ENCODE measurements around the gene SESN3.
A peak's percentile ranks its signal among the peaks of the same experiment; 100 is the strongest.
"Not testable (repeated sequence)": the region's sequence is repeated elsewhere in the genome, so short reads cannot be mapped to it uniquely, and the experiment has no call there.

The SESN3 gene

DNA sequence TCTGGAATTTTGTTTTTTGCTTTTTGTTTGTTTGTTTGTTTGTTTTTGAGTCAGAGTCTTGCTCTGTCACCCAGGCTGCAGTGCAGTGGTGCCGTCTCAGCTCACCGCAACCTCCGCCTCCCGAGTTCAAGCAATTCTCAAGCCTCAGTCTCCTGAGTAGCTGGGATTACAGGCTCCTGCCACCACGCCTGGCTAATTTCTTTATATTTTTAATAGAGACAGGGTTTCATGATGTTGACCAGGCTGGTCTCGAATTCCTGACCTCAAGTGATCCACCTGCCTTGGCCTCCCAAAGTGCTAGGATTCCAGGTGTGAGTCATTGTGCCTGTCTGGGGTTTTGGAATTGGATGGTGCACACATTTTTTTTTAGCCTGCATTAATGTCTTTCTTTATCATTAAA, 20.9 kb upstream of the SESN3 start:
- DNase-seq, result not testable (repeated sequence)

DNA sequence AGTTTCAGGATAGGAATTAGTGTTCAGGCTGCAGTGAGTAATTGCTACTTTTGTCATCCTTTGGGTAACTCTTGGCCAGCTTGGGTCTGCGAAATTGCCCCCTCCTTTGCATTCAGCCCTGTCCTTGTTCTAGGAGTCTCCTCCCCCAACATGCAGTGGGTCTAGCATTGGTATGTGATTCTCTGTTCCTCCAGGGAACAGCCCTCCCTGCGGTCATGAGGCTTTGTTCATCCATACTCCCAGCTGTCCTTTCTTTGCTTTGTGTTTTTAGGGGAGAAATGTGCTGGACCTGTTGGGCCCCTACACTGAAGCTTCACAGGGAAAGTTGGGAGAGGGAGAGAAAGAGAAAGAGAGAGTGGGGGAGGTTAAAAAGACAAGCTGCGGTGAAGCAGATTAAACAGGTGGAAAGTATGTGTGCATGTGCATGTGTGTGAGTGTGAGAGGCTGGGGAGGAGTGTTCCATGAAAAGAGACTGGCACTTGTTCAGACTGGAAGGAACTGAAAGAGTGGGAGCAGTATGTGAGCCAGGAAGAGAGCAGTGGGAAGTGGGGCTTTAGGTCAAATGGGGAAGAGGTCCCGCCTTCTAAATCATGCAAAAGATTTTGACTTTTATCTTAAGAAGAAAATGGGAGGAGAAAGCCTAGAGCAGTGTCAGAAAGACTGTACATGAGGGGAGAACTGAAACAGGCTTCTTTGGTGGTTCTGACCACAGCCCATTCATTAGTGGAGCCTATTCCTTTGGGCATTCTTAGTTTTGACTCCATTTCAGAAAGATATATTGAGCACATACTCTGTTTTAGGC, 17.9 kb upstream of the SESN3 start:
- DNase-seq, result no peak

DNA sequence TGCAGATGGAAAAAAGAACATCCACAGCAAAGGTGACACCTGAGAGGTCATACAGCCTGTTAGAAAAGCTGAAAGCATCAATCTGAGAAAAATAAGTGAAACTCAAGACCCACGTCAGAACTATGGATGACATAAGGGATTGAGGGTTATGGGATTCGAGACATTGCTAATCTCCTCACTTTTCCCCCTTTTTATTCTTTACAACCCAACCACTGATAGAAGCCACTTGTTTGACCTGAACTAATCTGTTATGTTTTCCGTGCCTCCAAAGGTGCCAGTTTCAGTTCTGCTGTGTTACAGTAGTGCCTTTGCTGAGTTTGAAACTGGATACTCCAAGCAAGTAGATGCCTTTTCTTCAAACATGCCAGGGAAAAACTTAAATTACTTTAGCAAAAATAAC, 16.9 kb upstream of the SESN3 start:
- DNase-seq, result no peak

DNA sequence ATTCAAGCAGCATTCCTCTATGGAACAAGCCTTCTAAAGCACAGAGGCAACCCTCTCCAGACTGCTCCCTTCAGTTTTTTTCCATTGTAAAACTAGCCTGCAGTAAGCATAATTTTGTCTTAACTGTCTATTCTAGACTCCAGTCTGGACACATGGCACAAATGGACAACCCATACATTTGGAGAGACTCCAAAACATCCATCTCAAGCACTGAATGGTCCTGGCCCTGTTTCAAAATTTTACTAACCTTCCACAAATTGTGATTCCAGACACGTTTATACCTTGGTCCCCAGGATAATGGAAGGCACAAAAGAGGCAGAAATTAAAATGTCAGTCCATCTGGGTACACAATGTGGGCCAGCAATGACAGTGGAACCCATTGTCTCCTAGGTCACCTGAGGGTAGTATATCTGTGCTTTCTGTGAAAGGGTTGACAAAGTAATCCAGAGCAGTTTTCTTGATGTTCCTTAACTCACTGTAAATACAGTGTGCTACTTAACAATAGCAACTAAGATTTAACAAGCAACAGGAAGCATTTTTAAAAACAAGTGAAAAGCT, 16.2 kb upstream of the SESN3 start:
- no peak for DNase-seq

DNA sequence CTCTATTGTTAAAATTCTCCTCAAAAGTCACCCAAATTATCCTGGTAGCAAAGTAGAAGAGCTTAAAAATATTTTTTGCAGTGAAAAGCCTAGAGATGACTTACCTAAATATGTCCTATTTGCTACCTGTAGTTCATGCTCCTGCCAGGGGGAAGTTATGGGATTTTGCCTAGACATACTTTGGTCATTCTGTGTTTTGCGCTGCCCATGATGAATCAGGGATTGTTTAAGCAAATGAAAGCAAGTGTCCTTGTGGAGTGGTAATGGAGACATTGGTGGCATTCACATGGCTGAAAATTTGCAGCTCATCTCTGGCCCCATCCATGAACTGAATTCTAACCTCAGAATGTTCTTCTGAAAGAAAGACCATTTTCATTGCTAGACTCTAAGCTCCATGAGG, 14.6 kb upstream of the SESN3 start:
- no peak for DNase-seq

DNA sequence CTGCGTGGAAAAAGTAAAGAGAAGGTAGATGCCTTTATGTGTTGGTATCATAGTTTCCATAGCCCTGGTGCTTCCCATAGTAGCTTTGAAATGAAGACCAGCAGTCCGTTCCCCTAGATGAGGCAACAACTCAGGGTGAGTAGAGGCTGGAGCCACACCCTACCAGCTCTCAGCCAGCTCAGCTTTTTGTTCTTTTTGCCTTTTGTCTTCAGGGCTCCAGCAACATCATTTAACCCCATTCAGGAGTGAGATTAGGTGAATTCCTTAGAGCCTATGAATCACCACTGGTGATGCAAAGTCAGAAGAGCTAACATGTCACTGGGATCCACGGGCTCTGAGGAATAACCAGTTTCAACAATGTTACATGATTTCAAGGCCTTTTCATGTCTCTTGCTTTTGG, 14.0 kb upstream of the SESN3 start:
- no peak for DNase-seq

DNA sequence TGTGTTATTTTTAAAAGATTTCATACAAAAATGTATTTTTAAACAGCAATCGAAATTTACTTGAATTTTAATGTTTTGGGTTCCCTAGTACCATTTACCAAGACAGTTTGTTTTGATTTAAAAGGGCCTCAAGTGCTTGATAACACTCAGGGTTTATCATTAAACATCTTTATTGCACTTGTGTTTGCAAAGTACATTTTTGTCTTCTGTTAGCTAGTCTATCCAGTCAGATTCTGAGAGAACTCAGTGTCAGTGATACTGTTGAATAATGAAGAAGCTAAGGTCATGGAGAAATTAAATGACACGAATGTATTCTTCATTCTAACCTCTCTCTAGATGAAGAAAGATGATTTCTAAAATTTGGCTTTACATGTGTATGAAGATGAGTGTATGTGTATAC, 12.7 kb upstream of the SESN3 start:
- no peak for DNase-seq

DNA sequence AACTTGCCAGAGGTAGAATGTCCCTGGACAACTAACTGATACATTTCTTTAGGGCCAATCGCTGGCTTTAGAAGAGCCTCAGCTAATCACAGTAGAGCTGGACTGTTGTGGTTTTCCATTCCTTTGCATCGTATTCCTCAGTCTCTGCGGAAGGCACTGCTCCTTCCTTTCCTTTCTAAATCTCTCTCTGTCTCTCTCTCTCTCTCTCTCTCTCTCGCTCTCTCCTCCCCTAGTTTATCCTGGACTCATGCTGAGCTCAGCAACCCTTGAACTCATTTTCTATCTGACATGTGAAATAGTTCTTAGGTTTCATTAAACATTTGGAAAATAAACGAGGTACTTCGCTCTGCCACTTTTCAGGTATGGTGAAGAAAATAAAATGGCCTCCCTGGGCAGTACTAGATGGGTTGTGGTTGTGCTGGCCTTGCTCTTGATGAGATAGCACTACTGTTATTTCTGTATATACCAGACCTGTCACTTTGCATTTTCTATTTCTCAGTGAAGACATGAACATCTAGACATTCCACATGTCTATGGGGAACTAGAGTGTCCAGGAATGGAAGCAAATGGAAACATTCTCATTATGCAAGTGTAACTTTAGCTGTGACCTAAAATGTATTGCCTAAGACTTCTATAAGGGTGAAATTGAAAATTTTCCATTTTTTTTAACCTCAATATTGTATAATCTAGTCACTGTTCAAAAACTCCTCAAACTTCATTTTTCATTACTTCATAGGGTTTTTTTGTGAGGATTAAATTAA, 12.0 kb upstream of the SESN3 start:
- DNase-seq, result no peak

DNA sequence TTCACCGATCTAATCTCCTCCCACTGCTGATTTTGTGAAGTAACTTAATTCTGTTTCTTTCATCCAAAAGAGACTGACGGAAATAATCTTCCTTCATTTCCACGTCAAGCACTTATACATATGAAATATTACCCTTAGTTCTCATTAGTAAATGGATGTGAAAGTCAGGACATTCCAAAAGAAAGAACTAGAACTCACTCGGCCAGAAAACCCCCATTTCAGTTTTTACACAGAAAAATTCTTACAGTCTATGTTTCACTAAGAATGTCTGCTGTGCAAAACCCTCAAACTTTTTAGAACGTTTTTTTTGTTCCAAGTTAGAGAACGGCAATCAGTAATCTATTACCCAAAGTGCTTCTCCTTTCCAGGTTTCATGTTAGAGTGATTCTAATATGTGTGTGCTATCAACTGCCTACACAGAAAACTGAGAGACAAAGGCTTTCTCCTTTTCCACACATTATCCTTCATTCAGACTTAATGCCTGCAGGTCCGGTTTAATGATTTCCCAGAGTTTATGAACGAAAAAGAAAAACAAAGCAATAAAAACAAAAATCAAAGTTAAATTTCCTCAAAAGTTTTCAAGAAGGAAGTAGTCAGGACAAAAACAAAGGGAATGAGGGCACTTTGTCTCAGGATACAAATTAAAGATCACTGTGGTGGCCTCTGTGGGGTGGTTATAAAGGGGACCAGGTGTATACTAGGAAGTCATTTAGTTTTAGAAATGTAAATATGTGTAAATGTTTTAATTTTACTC, 11.3 kb upstream of the SESN3 start:
- no peak for DNase-seq

DNA sequence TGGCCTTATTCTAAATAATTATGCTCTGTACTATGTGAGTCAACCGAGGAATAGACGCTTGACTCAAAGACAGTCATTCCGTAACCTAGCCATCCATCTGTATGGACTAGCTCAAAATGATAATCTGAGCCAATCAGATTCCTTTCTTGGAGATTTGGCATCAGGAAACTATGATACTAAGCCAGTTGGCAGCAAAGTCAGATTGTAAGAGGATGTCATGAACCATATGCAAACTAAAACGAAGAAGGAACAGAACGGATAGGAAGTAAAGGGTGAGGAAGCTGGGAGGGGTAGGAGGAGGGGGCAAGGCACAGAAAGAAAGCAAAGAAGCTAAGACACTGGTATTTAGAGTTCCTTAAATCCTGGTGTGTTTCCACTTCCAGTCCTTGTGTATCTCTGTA, 10.7 kb upstream of the SESN3 start:
- no peak for DNase-seq

DNA sequence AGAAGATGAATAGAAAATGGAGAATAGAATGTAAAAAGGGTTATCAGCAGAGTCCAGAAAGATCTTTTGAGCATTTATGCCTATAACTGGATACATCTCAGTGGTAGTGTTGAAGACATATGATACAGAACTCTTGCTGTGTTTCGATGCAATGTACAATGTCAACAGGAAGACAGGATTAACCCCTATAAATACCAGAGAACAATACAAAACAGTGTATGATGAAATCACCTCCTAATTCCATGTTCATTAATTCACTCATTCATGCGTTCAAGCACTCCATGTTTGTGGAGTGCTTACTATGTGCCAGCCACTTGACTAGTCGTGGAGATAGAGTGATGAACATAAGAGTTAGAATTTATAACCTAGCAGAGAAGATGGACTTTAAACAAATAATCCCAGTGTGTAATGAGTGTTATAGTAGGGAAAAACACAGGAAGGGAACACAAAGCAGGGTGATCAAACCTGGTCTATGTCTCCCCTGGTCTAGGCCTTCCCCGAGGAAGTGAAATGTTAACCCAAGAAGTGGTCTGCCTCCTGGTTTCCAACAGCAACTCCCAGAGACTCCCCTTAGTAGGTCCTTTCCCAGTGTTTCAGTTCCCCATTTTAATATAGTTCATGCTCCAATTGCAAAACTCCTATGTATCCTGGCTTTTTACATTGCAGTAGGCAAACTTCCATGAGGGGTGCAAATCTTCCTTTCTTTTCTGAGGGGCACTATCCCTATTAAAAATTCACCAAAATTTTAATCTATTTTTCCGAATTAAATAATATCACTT, 9.1 kb upstream of the SESN3 start:
- DNase-seq, result no peak

DNA sequence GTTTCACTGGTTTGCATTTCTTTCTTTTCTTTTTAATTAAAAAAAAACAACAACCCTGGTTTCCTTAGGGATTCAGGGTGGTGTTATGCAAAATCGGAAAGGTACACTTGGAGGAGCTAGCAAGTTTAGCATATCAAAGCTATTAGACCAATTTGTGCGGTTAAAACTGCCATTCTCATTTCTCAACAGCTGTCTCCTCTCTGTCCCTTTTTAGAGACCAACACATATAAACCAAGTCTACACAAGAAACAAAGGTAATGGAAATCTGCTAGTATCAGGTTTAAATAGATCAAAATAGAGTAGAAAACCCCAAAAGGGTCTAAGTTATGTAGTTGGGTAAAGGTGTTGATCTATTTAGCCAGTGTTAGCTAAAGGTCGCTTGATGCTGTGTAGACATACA, 1.7 kb upstream of the SESN3 start:
- no peak for DNase-seq

DNA sequence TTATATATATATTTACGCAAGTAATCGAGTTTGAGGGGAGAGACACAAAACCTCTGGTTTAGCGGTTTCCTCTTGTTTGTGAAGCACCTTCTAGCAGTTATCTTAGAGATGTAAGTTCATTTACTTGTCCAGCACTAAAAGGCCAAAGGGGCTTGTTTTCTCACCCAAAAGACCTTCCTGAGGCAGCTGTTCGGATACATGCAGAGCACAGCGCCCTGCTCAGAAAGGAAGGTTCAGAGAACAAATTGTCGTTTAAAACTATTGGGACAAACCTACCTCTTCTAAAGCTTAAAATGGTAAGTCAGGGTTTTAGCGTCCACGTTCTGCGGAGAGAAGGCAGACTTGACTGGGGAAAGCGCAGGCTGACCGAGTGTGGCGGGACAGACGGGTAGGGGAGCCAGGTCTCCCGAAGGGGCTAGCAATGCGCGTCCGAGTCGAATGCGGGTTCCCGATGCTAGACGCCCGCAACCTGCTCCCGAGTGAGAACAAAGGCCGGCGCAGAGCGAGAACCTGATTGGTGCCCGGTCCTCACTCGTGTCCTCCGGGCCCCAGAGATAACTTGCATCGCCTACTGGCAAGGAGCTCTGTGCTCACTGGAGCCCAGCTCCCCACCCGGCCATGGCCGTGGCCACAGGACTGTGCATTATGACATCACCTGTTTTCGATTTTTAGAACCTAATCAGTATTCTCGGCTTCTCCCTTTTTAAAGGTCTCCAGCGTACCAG, 1.0 kb upstream of the SESN3 start:
- DNase-seq, result peak; percentile 53 to 86 (median 64)

DNA sequence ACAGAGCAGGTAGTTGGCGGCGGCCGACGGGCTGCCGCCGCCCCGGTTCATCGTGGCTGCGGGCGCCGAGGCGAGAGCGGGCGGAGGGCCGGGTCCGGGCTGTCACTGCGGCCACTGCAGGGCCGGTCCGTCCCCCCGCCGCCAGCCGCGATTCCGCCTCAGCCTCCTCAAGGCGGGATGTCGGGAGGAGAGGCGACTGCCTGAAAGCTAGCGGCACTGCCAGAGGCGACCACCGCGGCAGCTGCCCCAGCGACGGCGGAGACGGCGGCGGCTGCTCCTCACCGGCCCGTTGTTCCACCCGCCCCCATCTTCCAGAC, 234 bp downstream of the SESN3 start:
- peak in 1 of 6 experiments; percentile 37 for DNase-seq

DNA sequence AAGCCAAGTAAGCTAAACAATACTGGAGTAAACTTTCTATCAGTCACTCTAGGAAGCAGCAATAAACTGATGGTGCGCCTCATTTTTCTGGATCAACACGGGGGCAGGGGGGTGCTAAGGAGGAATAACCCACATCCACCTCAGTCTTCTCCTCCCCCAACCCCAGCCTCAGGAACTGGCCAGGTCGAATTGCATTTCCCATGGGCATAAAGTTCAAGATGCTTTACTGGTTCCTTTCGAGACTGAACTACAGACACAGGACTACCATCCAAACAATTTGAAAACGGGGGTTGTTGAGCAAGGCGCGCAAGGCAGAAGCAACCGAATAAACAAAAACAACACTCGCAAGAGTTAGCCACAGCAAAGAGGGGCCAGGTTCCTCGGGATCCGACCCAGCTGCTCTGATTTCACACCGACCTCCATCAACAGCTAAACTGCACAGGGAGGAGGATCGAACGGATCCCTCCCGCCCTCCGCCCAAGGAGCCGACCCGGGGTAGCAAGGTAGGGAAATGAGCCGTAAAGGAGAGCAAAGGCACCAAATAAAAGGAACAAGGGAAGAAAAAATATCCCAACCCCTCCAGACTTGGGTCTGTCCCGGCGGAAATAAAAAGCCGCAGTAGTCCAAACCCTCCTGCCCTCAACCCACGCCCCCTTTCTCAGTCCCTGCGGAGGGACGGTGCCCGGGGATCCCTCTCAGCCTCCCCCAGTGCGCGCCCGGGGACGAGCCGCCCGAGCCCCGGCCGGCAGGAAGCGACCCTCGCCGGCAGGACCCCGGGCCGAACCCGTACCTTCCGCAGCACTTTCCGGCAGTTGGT, 801 bp downstream of the SESN3 start:
- peak in 5 of 6 experiments; percentile 29 to 45 (median 34) for DNase-seq

DNA sequence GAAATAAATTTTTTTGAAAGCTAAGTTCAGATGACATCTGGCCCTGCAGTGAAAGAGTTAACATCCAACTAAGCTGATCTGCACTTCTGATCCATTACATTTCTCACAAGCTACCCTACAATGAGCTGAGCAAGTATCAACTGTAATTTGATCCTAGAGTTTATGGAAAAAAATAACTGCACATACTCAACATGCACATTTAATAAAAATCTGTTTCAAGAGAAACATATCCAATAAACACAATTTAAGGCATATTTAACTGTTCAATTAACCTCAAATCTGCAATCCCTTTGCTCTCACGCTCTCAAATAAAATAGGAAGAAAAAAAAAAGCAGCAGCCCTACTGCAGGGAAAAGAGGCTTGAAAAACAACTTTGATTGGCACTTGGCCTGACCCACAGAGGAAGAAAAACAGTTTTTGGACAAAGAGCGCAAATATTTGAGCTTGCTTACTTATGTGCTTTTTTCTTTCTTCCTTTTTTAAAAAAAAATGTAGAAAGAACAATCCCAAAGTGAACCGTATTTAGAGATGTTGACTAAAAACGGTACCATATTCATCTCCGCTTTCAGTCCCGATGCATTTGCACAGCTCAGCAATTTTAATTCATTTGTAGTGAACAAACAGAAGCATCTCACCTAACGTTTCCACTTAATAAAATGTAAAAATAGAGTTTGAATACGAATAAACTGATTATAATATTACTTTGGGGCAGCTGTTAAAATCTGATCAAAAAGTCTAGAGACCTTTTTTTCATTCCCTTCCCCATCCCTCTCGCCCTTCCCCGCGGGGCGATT, 1.6 kb downstream of the SESN3 start:
- peak in 2 of 6 experiments; percentile 10 to 30 for DNase-seq

DNA sequence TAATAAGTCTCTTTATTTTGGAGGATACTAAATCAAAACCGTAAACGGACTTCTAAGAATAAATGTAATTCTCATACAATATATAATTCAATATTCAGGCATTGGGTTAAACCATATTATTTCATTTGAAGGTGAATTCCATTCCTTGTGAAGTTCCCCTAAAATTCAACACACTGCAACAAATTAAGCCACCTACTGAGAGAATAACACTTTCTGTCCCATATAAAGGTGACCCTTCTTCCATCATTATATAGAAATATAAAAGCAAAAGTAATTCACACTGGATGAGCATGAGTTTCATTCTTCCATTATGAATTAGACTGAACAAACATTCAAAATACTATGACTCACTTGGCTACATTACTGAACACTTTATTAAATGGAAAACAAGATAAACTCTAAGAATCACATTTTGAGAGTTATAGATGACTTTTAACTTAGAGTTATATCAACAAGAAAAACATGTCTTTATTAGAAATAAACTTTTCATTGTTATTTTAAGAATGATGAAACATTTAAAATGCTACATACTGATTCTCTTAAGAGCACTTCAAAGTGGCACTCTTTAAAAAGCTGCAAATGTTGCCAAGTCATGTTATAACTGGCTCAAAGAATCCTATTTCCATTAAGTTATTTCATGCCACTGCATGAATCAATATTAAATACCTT, 2.8 kb downstream of the SESN3 start:
- DNase-seq, result no peak

DNA sequence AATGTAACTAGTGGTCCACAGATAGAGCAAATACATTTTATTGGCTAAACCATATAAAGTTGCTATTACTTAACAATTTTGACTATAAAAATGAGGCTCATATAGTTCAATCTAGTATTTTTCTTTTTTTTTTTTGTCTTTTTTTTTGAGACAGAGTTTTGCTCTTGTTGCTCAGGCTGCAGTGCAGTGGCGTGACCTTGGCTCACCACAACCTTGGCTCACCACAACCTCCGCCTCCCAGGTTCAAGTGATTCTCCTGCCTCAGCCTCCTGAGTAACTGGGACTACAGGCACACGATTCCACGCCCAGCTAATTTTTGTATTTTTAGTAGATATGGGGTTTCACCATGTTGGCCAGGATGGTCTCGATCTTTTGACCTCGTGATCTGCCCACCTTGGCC, 3.9 kb downstream of the SESN3 start:
- DNase-seq, result not testable (repeated sequence)

DNA sequence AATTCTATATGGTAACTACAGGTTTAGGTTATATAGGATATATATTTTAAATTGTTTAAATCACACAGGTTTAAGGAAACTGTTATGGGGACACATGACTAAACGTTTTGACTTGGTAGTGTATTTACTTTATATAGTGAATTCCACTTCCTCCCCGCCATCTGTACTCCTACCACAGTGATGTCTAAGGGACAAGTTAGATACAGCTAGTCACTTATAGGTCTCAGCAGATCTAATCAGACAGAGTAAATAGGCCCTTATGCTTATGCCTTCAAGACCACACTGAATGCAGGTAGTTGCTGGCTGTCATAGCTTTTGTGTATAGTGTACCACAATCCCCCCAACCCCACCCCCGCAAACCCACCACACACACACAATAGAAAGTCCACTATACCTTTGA, 8.2 kb downstream of the SESN3 start:
- DNase-seq, result peak in 1 of 6 experiments; percentile 13

DNA sequence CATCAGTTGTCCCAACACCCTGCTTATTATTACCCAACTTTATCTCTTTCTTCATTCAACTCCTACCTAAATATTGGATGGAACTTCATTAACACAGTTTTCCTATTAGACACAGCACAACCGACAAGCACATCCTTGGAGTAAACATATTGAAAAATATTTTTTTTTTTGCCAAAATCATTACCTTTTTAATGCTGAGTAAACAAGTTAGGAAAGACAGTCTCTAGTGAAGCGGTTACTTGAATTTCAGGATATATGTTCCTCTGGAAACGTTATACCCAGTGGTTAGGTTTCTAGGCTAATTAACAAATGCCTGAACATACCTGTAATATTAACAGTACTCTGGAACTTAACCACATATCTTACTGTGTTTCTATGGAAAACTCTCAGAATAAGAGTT, 11.4 kb downstream of the SESN3 start:
- DNase-seq, result no peak
